ENCODE results near the gene RNGTT. TPM values are rescaled to one million over a fixed set of nuclear protein-coding genes. Genes with fewer than 3 reads are reported as not detected.
"Not testable (repeated sequence)": the region's sequence is repeated elsewhere in the genome, so short reads cannot be mapped to it uniquely, and the experiment has no call there.

The RNGTT gene
- total RNA-seq, 1 donor from 2014 or later = 9.7 TPM

DNA sequence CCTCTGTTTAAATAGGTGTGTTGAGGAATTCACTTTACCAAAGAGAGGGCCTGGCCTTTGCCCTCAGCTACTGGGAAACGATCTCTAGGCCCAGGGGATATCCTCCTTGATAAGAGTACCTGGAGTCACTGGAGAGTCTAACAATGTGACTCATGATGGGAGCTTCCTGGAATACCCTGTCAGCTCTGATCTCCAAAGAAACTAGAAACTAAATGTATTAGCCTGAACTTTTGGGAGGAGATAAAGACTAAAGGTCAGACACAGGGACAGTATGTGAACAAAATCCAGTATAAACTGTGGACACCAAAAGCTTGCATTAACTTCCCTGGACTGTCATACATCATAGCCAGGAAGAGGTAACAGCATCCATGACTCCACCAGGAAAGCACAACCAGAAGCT is 148.5 kb downstream of the RNGTT start:
- DNase-seq (ENCODE audit: low read depth in 2 of 2) = peak; percentile 7 to 12

DNA sequence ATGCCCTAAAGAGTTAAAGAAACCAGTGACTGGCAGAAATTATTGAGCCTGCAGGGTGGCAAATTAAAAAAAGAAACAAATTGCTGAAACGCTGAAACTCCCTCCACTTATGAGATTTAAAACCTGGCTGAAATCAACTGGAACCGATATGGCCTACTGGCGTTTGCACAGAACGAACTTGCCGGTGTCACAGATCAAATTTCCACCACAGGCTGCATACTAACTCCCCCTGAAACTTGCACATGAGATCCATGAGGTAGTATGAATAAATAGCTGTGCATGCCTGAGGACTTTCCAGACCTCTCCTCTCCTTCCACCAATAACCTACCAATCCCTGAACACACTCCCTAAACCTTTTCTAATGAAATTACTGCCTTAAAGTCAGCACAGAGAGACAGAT is 150.4 kb downstream of the RNGTT start:
- no peak for DNase-seq (ENCODE audit: low read depth in 2 of 2)

DNA sequence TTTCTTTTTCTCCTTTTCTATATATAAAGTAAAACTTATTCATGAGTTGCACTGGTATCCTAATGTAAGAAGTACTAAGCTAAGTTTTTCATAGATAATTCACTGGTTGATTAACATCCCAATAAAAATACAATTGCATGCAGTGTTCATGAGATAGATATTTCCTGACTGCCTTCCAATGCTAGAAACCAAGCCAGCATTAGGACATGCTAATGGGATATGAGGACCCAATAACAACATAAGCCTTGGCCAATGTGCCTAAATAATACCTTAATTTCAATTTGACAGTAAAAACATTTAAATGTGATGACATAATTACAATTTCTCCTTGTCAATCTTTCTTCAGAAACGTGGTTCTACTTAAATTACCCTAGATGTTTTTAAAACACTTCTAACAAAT is 152.7 kb downstream of the RNGTT start:
- peak in 1 of 2 donors; percentile 32 for DNase-seq (ENCODE audit: low read depth in 2 of 2)

DNA sequence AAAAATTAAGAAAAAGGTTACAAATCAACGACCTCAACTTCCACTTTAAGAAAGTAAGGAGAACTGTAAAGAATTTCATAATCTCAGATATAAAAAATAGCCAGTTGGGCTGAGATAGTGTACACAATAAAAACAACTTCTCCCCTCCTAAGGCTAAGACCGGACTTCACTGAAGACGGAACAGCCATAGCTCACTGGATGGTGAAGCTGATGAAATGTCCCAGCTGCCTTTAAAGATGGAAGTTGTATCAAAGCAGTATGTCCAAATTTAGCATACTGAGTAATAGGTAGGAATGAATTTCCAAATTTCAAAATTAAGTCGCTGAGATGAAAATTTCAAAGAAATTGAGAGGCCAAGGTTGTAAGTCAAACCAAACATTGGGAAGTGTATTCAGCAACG is 153.3 kb downstream of the RNGTT start:
- DNase-seq (ENCODE audit: low read depth in 2 of 2) = no peak

DNA sequence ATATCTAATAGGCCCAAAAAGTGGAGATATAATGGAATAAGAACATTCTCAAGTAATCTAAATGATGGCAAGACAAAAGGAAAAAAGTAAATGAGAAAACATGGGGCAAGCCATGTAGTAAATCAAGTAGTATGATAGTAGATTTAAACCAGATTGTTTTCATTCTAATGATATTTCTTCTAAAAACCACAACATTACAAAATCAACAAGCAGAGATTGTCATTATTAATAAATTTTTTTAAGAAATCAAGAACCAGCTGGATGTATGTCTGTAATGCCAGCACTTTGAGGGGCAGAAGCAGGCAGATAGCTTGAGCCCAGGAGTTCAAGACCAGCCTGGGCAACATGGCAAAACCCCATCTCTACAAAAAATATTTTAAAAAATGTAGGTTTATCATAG is 155.0 kb downstream of the RNGTT start:
- no peak for DNase-seq (ENCODE audit: low read depth in 2 of 2)

DNA sequence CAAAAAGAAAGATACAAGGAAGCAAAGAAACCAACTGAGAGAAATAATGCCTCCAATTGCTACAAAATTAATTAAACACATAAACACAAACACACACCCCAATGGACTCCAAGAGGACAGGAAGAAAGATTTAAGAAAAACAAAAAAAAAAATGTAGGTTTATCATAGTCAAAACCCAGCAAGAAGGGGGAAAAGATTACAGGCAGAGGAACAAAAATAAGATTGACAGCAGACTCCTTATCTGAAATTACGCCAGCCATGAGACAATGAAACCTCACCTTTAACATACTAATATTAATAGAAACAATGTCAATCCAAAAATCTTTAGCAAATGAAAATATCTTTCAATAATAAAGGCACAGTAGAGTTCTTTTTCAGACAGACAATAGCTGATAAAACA is 155.8 kb downstream of the RNGTT start:
- DNase-seq (ENCODE audit: low read depth in 2 of 2) = no peak

DNA sequence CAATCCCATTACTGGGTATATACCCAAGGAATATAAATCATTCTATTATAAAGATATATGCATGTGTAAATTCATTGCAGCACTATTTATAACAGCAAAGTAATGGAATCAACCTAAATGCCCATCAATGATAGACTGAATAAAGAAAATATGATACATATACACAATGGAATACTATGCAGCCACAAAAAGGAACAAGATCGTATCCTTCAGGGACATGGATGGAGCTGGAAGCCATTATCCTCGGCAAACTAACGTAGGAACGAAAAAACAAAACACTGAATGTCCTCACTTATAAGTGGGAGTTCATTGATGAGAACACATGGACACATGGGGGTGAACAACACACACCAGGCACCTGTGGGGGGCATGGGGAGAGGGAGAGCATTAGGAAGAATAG is 156.7 kb downstream of the RNGTT start:
- DNase-seq (ENCODE audit: low read depth in 2 of 2) = no peak

DNA sequence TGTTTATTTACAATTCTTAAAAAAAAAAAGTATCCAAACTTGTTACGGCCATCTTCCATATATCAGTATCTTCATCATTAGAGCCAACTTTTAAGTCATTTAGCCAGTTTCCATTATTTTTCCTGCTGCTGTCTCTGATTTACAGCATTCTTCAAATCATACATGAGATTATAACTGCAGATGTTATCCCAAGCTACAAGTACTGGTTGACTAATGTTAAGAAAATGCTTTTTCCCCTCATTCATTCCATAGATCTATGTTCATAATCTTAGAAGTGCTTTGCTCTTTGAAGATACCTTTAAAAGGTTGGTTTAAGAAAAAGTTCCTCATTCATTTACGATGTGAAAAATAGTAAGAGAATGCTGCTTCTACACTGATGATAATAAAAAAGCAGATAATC is 158.7 kb downstream of the RNGTT start:
- no peak for DNase-seq (ENCODE audit: low read depth in 2 of 2)

DNA sequence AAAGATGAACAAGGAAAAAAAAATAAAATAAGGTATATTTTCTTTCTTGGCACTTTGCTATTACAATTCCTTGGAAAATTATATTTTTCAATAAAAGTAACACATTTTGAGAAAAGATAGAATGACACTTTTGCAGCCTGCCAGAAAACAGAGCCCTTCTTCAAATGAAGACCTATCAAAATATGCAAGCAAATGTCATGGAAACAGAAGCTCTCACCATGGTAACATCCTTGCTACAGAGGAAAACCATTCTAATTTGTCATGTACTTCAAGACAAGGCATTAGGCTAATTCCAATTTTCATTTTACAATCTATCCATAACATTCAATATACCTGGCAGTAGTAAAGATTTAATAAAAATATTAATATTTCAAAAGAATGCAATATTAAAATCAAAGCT is 177.9 kb downstream of the RNGTT start:
- peak in 1 of 2 donors; percentile 30 for DNase-seq (ENCODE audit: low read depth in 2 of 2)

DNA sequence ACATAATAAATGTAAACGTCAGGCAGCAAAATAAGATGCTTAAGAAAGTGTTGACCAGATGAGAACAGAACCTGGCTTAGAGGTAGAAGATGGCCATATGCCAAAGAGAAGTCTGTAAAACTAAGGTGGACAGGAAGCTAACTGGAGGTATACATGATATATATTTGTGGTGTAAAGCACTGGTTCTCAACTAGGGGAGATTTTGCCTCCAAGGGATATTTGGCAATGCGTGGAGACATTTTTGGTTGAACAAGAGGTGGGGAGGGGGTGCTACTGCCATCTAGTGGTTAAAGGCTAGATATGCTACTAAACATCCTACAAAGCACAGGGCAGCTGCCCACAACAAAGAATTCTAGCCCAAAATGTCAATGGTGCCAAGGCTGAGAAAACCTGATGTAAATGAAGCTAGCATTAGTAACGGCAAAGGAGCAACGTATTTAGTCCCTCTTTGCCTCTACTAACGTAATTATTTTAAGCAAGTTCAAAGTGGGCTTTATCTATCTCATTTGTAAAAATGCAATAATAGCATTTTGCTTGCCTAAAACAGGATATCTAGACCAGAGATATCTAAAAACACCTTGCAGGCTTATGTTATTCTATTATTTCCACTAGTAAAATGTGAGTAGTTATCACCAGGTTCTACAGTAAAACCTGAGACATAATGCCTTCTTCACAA is 182.6 kb downstream of the RNGTT start:
- DNase-seq (ENCODE audit: low read depth in 2 of 2) = peak; percentile 68 to 74

DNA sequence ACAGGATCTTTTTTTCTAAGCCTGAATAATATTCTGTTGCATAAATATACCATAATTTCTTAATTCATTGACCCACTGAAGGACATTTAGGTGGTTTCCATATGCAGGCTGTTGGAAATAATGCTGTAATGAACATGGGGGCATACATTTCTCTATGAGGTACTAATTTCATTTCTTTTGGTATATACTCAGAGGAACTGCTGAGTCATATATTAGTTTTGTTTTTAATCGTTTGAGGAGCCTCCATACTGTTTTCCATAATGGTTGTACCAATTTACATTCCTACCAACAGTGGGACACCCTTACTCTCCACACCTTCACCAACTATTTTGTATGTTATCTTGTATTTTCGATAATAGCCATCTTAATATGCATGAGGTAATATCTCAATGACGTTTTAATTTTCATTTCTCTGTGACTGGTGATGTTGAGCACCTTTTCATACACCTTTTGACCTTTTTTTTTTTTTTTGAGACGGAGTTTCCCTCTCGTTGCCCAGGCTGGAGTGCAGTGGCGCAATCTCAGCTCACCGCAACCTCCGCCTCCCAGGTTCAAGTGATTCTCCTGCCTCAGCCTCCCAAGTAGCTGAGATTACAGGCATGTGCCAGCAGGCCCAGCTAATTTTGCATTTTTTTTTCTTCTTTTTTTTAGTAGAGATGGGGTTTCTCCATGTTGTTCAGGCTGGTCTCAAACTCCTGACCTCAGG is 187.4 kb downstream of the RNGTT start:
- no peak for DNase-seq (ENCODE audit: low read depth in 2 of 2)

DNA sequence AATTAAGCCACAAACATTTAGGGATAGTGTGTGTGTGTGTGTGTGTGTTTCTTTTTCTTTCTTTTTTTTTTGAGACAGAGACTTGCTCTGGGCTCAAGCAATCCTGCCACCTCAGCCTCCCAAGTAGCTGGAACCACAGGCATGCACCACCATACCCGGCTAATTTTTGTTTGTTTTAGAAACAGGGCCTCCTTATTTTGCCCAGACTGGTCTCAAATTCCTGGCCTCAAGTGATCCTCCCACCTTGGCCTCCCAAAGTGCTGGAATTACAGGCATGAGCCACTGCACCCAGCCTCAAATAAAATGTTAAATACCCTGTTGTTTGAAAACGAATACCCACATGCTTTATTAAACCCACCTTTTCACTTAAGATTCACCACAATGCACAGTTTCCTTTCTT is 195.3 kb downstream of the RNGTT start:
- not testable (repeated sequence) for DNase-seq (ENCODE audit: low read depth in 2 of 2)

DNA sequence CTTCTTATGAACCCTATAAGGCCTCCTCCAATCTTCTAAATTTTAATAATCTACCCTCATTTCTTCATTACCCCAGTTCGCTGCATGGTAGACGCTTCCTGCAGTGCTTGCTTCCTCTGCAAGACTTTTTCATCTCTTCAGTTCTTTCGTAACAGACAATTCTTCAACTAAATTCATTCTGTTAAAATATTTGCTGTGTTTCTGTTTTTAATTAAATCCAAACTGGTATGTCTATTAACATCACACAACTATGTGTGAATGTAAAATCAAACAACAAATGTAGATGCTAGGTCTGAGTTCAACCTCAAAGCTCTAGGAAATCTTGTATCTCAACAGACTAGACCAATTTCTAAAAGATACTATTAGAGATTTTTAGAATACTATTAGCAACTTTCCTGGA is 199.3 kb downstream of the RNGTT start:
- no peak for DNase-seq (ENCODE audit: low read depth in 2 of 2)

DNA sequence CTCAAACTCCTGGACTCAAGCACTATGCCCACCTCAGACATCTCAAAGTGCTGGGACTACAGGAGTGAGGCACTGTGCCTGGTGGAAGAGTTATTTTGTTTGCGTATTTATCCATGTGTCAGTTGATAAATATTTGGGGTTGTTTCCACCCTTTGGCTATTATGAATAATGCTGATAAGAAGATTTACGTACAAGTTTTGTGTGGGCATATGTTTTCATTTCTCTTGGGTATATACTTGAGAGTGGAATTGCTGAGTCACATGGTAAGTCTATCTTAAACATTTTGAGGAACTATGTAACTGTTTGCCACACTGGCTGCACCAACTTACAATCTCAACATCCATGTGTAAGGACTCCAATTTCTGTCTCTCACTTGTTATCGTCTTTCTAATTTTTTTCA is 200.3 kb downstream of the RNGTT start:
- no peak for DNase-seq (ENCODE audit: low read depth in 2 of 2)

DNA sequence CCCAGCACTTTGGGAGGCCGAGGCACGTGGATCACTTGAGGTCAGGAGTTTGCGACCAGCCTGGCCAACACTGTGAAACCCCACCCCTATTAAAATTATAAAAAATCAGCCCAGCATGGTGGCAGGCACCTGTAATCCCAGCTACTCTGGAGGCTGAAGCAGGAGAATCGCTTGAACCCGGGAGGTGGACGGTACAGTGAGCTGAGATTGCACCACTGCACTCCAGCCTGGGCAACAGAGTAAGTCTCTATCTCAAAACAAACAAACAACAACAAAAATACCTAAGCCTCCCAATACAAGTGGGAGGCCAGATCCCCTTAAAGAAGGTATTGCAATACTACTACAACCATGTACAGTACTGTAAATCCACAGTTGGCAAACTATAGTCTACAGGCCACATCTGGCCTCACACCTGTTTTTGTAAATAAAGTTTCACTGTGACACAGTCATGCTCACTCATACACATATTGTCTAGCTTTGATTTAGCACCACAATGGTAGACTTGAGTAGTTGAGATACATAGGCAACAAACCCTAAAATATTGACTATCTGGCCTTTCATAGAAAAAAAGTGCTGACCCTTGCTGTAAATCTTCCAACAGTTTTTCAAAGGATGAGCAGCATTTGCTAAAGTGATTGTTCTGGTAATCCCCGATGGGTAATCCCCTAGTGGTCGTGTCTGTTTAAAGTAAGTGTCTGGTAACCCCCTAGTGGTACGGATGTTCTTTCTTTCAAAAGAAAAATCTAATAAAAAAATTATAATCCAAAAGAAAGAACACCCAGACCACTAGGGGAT is 202.0 kb downstream of the RNGTT start:
- no peak for DNase-seq (ENCODE audit: low read depth in 2 of 2)

DNA sequence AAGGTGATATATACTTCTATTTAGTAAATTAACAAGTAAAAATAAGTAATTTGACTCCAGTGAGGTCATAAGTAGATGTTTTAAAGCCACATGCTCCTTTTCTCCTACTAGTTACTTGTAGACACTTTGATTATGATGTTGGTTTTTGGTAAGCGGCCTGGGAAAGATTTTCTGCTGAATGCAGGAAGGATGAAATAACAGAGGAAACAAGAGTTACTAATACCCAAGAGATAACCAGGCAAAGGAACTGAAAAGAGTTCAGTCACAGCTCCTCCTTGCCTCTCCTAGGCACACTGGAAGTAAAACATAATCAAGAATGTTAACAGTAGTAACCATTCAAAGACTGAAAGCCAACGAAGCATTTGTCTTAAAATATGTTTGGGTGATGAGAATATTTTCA is 203.3 kb downstream of the RNGTT start:
- no peak for DNase-seq (ENCODE audit: low read depth in 2 of 2)

DNA sequence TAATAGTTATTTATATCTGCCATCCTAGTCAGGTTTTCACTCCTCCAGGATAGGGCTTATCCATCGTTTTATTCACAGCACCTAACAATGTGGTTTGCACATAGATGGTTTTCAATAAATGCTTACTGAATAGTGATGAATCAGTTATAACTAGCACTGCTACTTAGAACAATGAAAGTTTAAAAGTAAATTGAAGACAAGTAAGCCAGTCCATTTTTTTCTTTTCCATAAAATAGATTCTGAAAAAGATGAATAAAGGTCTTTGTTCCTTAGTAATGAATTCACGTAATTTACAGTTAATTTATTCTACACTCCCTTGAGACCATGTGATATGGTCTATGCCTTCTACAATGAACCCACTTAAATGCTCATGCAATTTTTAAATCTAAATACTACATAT is 212.5 kb downstream of the RNGTT start:
- no peak for DNase-seq (ENCODE audit: low read depth in 2 of 2)

DNA sequence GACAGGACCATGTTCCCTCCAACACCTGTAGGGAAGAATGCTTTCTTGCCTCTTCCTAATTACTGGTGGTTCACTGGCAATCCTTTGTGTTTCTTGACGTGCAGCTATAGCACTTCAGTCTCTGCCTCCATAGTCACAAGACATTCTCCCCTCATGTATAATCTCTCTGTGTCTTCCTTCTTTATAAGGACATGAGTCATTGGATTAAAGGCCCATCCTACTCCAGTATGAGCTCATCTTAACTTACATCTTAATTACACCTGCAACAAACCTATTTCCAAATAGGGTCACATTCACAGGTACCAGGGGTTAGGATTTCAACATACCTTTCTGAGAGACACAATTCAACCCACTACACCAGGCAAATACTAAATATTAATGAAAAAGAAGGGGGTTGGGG is 213.6 kb downstream of the RNGTT start:
- DNase-seq (ENCODE audit: low read depth in 2 of 2) = no peak

DNA sequence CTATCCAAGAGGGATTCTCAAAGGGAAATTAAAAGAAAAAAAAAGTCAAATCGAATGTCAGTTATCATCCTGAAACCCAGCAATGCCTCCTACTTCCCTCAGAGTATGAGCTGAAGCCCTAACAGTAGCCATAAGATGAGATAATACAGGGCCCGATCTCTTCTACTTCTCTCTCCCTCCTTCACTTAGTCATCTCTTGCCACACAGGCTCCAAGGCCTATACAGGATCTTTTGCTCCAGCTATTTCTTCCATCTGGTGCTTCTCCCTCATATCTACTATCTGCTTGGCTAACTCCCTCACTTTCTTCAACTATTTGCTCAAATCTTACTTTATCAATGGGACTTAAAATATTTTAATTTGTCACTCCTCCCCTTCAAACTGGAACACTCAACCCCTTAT is 215.3 kb downstream of the RNGTT start:
- DNase-seq (ENCODE audit: low read depth in 2 of 2) = no peak

DNA sequence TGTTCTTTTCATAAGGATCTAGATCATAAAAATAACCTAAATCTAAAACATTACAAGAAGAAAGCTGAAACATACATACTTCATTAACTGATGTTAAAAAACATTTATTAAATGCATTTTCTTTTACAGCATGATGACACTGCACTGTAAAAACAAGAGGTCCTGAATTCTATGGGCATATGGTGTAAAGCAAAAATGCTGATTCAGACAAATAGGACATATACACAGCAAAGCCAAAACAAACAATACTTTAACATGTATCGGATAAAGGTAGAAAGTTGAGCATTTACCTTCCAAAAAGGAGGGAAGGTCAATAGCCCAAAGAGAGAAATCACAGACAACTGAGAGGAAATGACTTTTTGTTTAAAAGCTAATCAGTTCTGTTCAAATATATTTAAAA is 221.5 kb downstream of the RNGTT start:
- no peak for DNase-seq (ENCODE audit: low read depth in 2 of 2)

DNA sequence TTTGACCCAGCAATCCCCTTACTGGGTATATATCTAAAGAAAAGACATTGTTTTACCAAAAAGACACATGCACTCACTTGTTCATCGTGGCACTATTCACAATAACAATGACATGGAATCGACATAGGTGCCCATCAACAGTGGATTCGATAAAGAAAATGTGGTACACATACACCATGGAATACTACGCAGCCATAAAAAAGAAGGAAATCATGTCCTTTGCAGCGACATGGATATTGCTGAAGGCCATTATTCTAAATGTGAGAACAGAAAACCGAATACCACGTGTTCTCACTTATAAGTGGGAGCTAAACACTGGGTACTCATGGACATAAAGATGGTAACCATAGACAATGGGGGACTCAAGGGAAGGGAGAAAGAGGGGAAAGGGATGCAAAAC is 222.3 kb downstream of the RNGTT start:
- DNase-seq (ENCODE audit: low read depth in 2 of 2) = no peak

DNA sequence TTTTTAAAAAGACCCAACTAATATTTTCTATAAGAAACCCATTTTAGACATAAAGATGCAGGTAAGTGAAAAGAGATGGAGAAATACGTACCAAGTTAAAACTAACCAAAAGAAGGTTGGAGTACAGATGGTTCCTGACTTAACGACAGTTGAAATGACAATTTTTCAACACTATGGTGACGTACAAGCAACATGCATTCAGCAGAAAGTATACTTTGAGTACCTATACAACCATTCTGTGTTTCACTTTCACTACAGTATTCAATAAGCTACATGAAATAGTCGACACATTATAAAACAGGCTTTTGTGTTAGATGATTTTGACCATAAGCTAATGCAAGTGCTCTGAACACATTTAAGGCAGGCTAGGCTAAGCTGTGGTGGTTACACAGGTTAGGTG is 228.9 kb downstream of the RNGTT start:
- no peak for DNase-seq (ENCODE audit: low read depth in 2 of 2)

DNA sequence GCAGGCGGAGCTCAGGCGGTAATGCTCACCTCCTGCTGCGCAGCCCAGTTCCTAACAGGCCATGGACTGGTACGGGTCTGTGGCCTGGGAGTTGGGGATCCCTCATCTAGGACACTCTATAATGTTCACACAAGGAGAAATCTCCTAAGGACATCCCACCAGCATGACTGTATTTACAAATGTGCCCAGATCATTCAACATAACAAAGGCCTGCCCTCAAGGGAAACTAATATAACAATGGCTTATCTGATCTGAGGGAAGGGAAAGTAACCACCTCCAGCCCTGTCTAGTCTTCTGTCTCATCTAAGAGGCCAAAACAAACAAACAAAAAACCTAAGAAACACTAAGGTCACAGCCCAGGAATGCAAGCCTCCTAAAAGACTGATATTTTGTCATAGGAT is 232.8 kb downstream of the RNGTT start:
- DNase-seq (ENCODE audit: low read depth in 2 of 2) = peak in 1 of 2 donors; percentile 64

Data from lung microvascular endothelial cell (primary cell).